Measurements from ENCODE around the gene SPATA32.
"Not testable (repeated sequence)": the region's sequence is repeated elsewhere in the genome, so short reads cannot be mapped to it uniquely, and the experiment has no call there.

Gene SPATA32

GRCh38 chr17:45258981-45259380, 2.9 kb downstream of the SPATA32 start:
- in situ Hi-C loops (cut with MboI; ENCODE audit: low sequenced_read_pairs, unreplicated experiment), result no loop called here
- DNase-seq (ENCODE audit: low spot score), result no peak
- TF ChIP-seq CTCF (IDR thresholded peaks at IDR 0.05; ENCODE audit: borderline replicate concordance, control extremely low read depth, extremely low read depth, insufficient read depth, missing control alignments), result no peak

DNA sequence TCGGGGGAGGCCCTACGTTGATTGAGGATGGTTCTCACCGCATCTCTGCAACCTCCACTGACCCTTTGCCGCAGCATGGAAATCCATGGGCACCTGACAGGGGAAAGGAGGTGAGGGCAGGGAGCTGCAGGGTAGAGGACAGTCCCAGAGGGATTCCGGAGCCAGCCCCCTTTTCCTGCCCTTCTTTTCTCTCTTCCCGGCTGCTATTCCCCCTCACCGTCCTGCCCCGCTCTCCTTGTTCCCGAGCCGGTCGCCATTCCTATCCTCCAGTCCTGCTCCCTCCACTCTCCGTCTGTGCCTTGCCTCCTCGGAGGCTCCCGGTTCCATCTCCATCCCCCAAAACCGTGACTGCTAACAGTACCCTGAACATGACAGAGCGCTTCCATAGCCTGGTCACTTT, 4.8 kb downstream of the SPATA32 start:
- in situ Hi-C loops (cut with MboI; ENCODE audit: low sequenced_read_pairs, unreplicated experiment), result no loop called here
- no peak for TF ChIP-seq CTCF (IDR thresholded peaks at IDR 0.05; ENCODE audit: borderline replicate concordance, control extremely low read depth, extremely low read depth, insufficient read depth, missing control alignments)
- no peak for DNase-seq (ENCODE audit: low spot score)

GRCh38 chr17:45256114-45256966, 5.6 kb downstream of the SPATA32 start:
- no peak for TF ChIP-seq CTCF (IDR thresholded peaks at IDR 0.05; ENCODE audit: borderline replicate concordance, control extremely low read depth, extremely low read depth, insufficient read depth, missing control alignments)
- no peak for DNase-seq (ENCODE audit: low spot score)
- in situ Hi-C loops (cut with MboI; ENCODE audit: low sequenced_read_pairs, unreplicated experiment), result no loop called here

DNA sequence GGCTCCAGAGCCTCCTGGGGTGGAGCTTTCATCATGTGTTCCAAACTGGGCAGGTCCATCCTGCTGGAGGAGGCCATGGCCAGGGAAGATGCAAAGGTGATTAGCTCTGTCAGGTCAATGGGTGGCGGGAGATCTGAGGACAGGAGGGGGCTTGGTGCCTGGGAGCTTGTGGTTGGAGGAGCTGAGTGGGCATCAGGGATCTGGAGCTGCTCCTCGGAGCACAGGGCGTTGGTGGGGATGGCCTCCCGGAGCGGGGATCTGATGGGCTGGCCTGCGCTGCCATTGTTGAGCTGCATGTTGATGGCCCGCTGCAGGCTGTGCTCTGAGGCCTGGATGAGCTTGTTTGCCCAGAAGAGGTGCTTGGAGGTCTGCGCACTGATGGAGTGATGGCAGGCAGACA, 6.5 kb downstream of the SPATA32 start:
- no peak for TF ChIP-seq CTCF (IDR thresholded peaks at IDR 0.05; ENCODE audit: borderline replicate concordance, control extremely low read depth, extremely low read depth, insufficient read depth, missing control alignments)
- no peak for DNase-seq (ENCODE audit: low spot score)
- in situ Hi-C loops (cut with MboI; ENCODE audit: low sequenced_read_pairs, unreplicated experiment), result no loop called here

- TF ChIP-seq CTCF (IDR thresholded peaks at IDR 0.05; ENCODE audit: borderline replicate concordance, control extremely low read depth, extremely low read depth, insufficient read depth, missing control alignments), result no peak
- in situ Hi-C loops (cut with MboI; ENCODE audit: low sequenced_read_pairs, unreplicated experiment), result no loop called here
- DNase-seq (ENCODE audit: low spot score), result no peak
Observed at GRCh38 chr17:45253879-45254278, 8.0 kb downstream of the SPATA32 start.

- DNase-seq (ENCODE audit: low spot score), result not testable (repeated sequence)
Observed at GRCh38 chr17:45253237-45253636, 8.7 kb downstream of the SPATA32 start.

DNA sequence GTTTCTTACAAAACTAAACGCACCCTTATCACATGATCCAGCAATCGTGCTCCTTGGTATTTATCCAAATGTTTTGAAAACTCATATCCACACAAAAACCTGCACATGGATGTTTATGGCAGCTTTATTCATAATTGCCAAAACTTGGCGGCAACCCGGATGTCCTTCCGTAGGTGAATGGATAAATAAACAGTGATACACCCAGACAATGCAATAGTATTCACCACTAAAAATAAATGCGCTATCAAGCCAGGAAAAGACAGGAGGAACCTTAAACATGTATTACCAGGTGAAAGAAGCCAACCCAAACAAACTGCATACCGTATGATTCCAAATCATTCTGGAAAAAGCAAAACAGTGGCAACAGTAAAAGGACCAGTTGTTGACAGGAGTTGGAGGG, 10.0 kb downstream of the SPATA32 start:
- in situ Hi-C loops (cut with MboI; ENCODE audit: low sequenced_read_pairs, unreplicated experiment), result no loop called here
- DNase-seq (ENCODE audit: low spot score), result no peak
- TF ChIP-seq CTCF (IDR thresholded peaks at IDR 0.05; ENCODE audit: borderline replicate concordance, control extremely low read depth, extremely low read depth, insufficient read depth, missing control alignments), result no peak

More at GRCh38 chr17:45253237-45253636, 8.7 kb downstream of the SPATA32 start:
- in situ Hi-C loops (cut with MboI; ENCODE audit: low sequenced_read_pairs, unreplicated experiment), result not testable (repeated sequence)

Measured in GM13976 (cell line).